K562 (cell line): ENCODE measurements around the gene TTC28. TPM values are rescaled to one million over a fixed set of nuclear protein-coding genes. Genes with fewer than 3 reads are reported as not detected.

Experiments
- ATAC-seq: fragments of 200-7000 bp; cut with Tn5 transposase; 3 replicates; pipeline ENCODE4 v1.9.1; 2020; ENCODE audit warnings: moderate library complexity
- BruUV-seq: library from RNA; stranded (reverse); fragments of 400-500 nt; replicated peaks from 2 replicates; lab custom pipeline; 2021; lab: Mats Ljungman, UMichigan
- CTCF ChIA-PET: fragments of 300-600 bp; formaldehyde crosslinking; extraction: SDS; loops from one replicate; lab custom pipeline; 2021; ENCODE audit warnings: low intra/inter-chr PET ratio; lab: Yijun Ruan, JAX
- POLR2A ChIA-PET: fragments of 300-600, 350-650 bp; sonication (Branson Sonifier 250); formaldehyde crosslinking; extraction: SDS; loops from one replicate; lab custom pipeline; 2021; ENCODE audit warnings: antibody characterized with exemption, inconsistent platforms; lab: Yijun Ruan, JAX
- DNase-seq, 4 experiments: peaks; one replicate each; pipeline versions ENCODE4 v3.0.0 to v3.0.0-alpha.2; 2011 to 2018; ENCODE audit warnings: low spot score in 3 of 4, mixed read lengths in 3 of 4; ENCODE audit errors: extremely low read depth in 1 of 4
- FAIRE-seq: peaks from 2 replicates; lab custom pipeline; 2011; peaks lifted over from hg19 to GRCh38; lab: Jason Lieb, UNC
- H2AFZ ChIP-seq: 2 replicates; pipeline ENCODE4 v1.6.0; 2011; ENCODE audit warnings: low read depth, low read length, control low read depth, inconsistent platforms
- H3K27ac ChIP-seq: fragments of 200-600 bp; 3 replicates; pipeline ENCODE4 v1.8.0; 2011; ENCODE audit warnings: low read depth, mild to moderate bottlenecking, control low read depth, inconsistent platforms, low read length, moderate library complexity, mixed read lengths; ENCODE audit errors: extremely low read depth
- H3K27me3 ChIP-seq, 2 experiments: fragments of 300-600 bp in 1 of 2; 2 replicates in 1 of 2; 3 replicates in 1 of 2; pipeline versions ENCODE4 v1.6.0 to v1.8.0; 2011; ENCODE audit warnings: inconsistent platforms in 2 of 2, low read length in 2 of 2, mild to moderate bottlenecking in 1 of 2, mixed read lengths in 1 of 2, moderate library complexity in 1 of 2; ENCODE audit not compliant: control insufficient read depth in 2 of 2, insufficient read depth in 2 of 2
- H3K36me3 ChIP-seq: fragments of 300-600 bp; 3 replicates; pipeline ENCODE4 v1.8.0; 2011; ENCODE audit warnings: mild to moderate bottlenecking, low read length, inconsistent platforms; ENCODE audit not compliant: control insufficient read depth, insufficient read depth
- H3K4me1 ChIP-seq, 2 experiments: fragments of 200-600 bp in 1 of 2; replicated peaks in 1 of 2; 2 replicates in 1 of 2; 3 replicates in 1 of 2; pipeline versions ENCODE4 v1.5.1 to v1.8.0; 2011; ENCODE audit warnings: inconsistent platforms in 2 of 2, low read length in 2 of 2, mild to moderate bottlenecking in 1 of 2, mixed read lengths in 1 of 2, moderate library complexity in 1 of 2; ENCODE audit not compliant: control insufficient read depth in 2 of 2, insufficient read depth in 2 of 2
- H3K4me2 ChIP-seq: 2 replicates; pipeline ENCODE4 v1.6.1; 2011; ENCODE audit warnings: low read length, control low read depth, inconsistent platforms, mixed read lengths; ENCODE audit not compliant: insufficient read depth
- H3K4me3 ChIP-seq: fragments of 200-600 bp; sonication (generic), shearing (Covaris generic); 2 replicates; pipeline ENCODE4 v1.5.1; 2016; ENCODE audit warnings: control low read depth, inconsistent platforms
- H3K79me2 ChIP-seq: fragments of 200-600 bp; 3 replicates; pipeline ENCODE4 v1.8.0; 2011; ENCODE audit warnings: low read length, inconsistent platforms; ENCODE audit not compliant: control insufficient read depth, insufficient read depth
- H3K9ac ChIP-seq, 2 experiments: 2 replicates each; pipeline versions ENCODE4 v1.6.0 to v1.6.1; 2011; ENCODE audit warnings: low read depth in 2 of 2, low read length in 2 of 2, control low read depth in 1 of 2, inconsistent platforms in 1 of 2, mild to moderate bottlenecking in 1 of 2, mixed read lengths in 1 of 2; ENCODE audit not compliant: insufficient read depth in 1 of 2
- H3K9me1 ChIP-seq: one replicate; pipeline ENCODE4 v1.6.0; 2011; ENCODE audit warnings: inconsistent platforms, mild to moderate bottlenecking, low read length, moderate library complexity; ENCODE audit not compliant: control insufficient read depth, insufficient read depth
- H3K9me3 ChIP-seq: replicated peaks from 2 replicates; pipeline ENCODE4 v1.5.1; 2011; ENCODE audit warnings: low read depth, low read length, inconsistent platforms; ENCODE audit not compliant: control insufficient read depth, insufficient read depth
- H4K20me1 ChIP-seq: replicated peaks from 2 replicates; pipeline ENCODE4 v1.6.1; 2011; ENCODE audit warnings: low read length, inconsistent platforms, mixed read lengths; ENCODE audit not compliant: control insufficient read depth, insufficient read depth
- CBX5 ChIP-seq: IDR thresholded peaks from 2 replicates; pipeline ENCODE4 v1.6.1; 2014; ENCODE audit warnings: low read depth, borderline replicate concordance
- CCAR2 ChIP-seq: fragments of 200-400 bp; formaldehyde crosslinking; IDR thresholded peaks from 2 replicates; pipeline ENCODE4 v1.6.1; 2017; ENCODE audit warnings: mild to moderate bottlenecking, low read depth, low read length
- CREB3L1 ChIP-seq: fragments of 450-650 bp; IDR thresholded peaks from 2 replicates; pipeline ENCODE4 v1.6.1; 2014; ENCODE audit warnings: low read depth, mild to moderate bottlenecking, moderate library complexity, borderline replicate concordance
- GATA2 ChIP-seq: sonication (generic); formaldehyde crosslinking; IDR thresholded peaks from 2 replicates; pipeline ENCODE4 v1.4.0; 2020; ENCODE audit warnings: mild to moderate bottlenecking, missing genetic modification reagents
- MLLT1 ChIP-seq, 2 experiments: fragments of 450-650 bp; IDR thresholded peaks; 2 replicates each; pipeline ENCODE4 v1.6.1; 2016
- NCOA2 ChIP-seq, 2 experiments: fragments of 450-650 bp; IDR thresholded peaks; 2 replicates each; pipeline ENCODE4 v1.6.1; 2018; ENCODE audit warnings: mild to moderate bottlenecking in 2 of 2, moderate library complexity in 1 of 2; ENCODE audit not compliant: partially characterized antibody in 2 of 2
- RHOXF2B ChIP-seq: fragments of 250-450 bp; sonication (Bioruptor Pico); conservative IDR thresholded peaks from 2 replicates; pipeline ENCODE4 v1.5.1; 2021
- TEAD2 ChIP-seq: fragments of 450-650 bp; IDR thresholded peaks from 2 replicates; pipeline ENCODE4 v1.6.1; 2016; ENCODE audit warnings: missing genetic modification characterization, control low read depth, missing compliant biosample characterization
- THRAP3 ChIP-seq: fragments of 450-650 bp; IDR thresholded peaks from 2 replicates; pipeline ENCODE4 v1.6.1; 2016; ENCODE audit warnings: mild to moderate bottlenecking, inconsistent platforms, borderline replicate concordance
- WGBS: fragments of 100-300 bp; shearing (Covaris generic); methylation state at CpG from one replicate; pipeline ENCODE4 v1.1.6; 2016; ENCODE audit warnings: low coverage, mixed read lengths; ENCODE audit not compliant: insufficient coverage; ENCODE audit errors: missing lambda C conversion rate; 5-methylcytosine and 5-hydroxymethylcytosine counted together
- in situ Hi-C: fragments of 300-500 bp; cut with MboI; formaldehyde crosslinking; loops from 4 replicates; pipeline ENCODE4 v1.15.0; 2018; ENCODE audit warnings: inconsistent platforms, mixed read lengths
- intact Hi-C: fragments of 100-400 bp; cut with micrococcal nuclease; formaldehyde crosslinking; loops from 2 replicates; pipeline ENCODE4 v1.14.2; 2022
- polyA plus RNA-seq, 8 experiments: library from polyadenylated mRNA; depleted of rRNA in 4 of 8; stranded (reverse) in 5 of 8; unstranded in 3 of 8; fragments of >200 nt; fragmentation: Nextera tagmentation in 2 of 8; fragmentation: Illumina TruSeq in 1 of 8; extraction: Ambion mirVana in 2 of 8; extraction: Trizol in 1 of 8; gene quantifications; 2 replicates each; pipeline versions ENCODE4 v1.2.1 to v1.2.3, GENCODE V29; 2011 to 2014; ENCODE audit warnings: inconsistent platforms in 1 of 8, missing spikeins in 1 of 8
- total RNA-seq, 7 experiments: library from RNA; depleted of rRNA in 6 of 7; stranded (reverse); fragments of >200 nt in 6 of 7; fragmentation: Illumina TruSeq in 2 of 7; extraction: Trizol in 2 of 7; gene quantifications; 2 replicates each; pipeline versions ENCODE4 v1.2.1 to v1.2.3, GENCODE V29; 2011 to 2021; ENCODE audit warnings: low replicate concordance in 1 of 7

Gene TTC28
- total and polyA plus RNA-seq, 9 of the 15 experiments (the other 6 are each of a cell fraction or from before 2014, with no cell fraction given): 0.22 to 10.7 (median 3.1) TPM

GRCh38 chr22:28208787-28209186 is 470.9 kb downstream of the TTC28 start:
- no peaks in the 10 kb centered on the region for H4K20me1 ChIP-seq
- no peak overlapping the region for H3K4me2 ChIP-seq
- no peaks in the 10 kb centered on the region for H3K36me3 ChIP-seq
- FAIRE-seq (no peak), DNase-seq (no peak), ATAC-seq (no peak)
- in situ Hi-C loops (no loop called here), intact Hi-C loops (no loop called here)
- 66% methylated on average over 2 of the region's 2 CpGs for WGBS
- H3K27me3 ChIP-seq: no peaks in the 10 kb centered on the region
- H2AFZ ChIP-seq: no peak overlapping the region
- H3K9me3 ChIP-seq: no peaks in the 10 kb centered on the region
- no peak overlapping the region for H3K27ac ChIP-seq
- H3K79me2 ChIP-seq: no peaks in the 10 kb centered on the region
- TF ChIP-seq CREB3L1: no peak
- no peak for TF ChIP-seq GATA2 (CRISPR knock-in tag)
- no peak for TF ChIP-seq THRAP3
- no peak for TF ChIP-seq MLLT1 (IDR thresholded peaks at IDR 0.05)
- TF ChIP-seq CCAR2: no peak
- no peak for TF ChIP-seq TEAD2 (tag)
- no peak for TF ChIP-seq NCOA2 (IDR thresholded peaks at IDR 0.05; ENCODE audit: partially characterized antibody in 2 of 2)
- TF ChIP-seq RHOXF2B (CRISPR knock-in tag): no peak
- no peak for TF ChIP-seq CBX5
- H3K9ac ChIP-seq: no peak overlapping the region
- no TSS peak for BruUV-seq
- no peaks in the 10 kb centered on the region for H3K4me1 ChIP-seq
- H3K9me1 ChIP-seq: no peaks in the 10 kb centered on the region
- CTCF ChIA-PET: no interaction called here
- POLR2A ChIA-PET: no interaction called here
- H3K4me3 ChIP-seq: no peak overlapping the region
